Measurements from ENCODE around the gene AUTS2. TPM values are rescaled to one million over a fixed set of nuclear protein-coding genes. Genes with fewer than 3 reads are reported as not detected.

AUTS2 gene
- total RNA-seq, 1 experiment from 2014 or later: 50.0 TPM

GRCh38 chr7:69935107-69935506 lies 336.8 kb downstream of the AUTS2 start:
- CTCF ChIA-PET: no interaction called here

GRCh38 chr7:69937097-69937496 lies 338.8 kb downstream of the AUTS2 start:
- POLR2A ChIA-PET: no interaction called here

More at GRCh38 chr7:69935107-69935506, 336.8 kb downstream of the AUTS2 start:
- no peak overlapping the region for H3K4me3 Mint-ChIP-seq
- H3K36me3 Mint-ChIP-seq: no peaks in the 10 kb centered on the region
- DNase-seq (ENCODE audit: low spot score): no peak
- H3K9me3 Mint-ChIP-seq: no peaks in the 10 kb centered on the region
- peaks cover 2% of the 10 kb centered on the region; the same call in 1 of the 2 replicates for H3K4me1 Mint-ChIP-seq
- ATAC-seq: no peak
- POLR2A ChIA-PET: no interaction called here
- H3K27ac Mint-ChIP-seq: no peak overlapping the region
- 0 out of 2 replicates have a peak, but pooled peaks cover 3% of the 10 kb centered on the region for H3K27me3 Mint-ChIP-seq (ENCODE audit: low read depth)
- TF ChIP-seq TEAD1 (CRISPR knock-in tag; IDR thresholded peaks at IDR 0.05) (no peak), OVOL2 (CRISPR knock-in tag; IDR thresholded peaks at IDR 0.05; ENCODE audit: borderline replicate concordance) (no peak), SMAD3 (CRISPR knock-in tag; IDR thresholded peaks at IDR 0.05; ENCODE audit: borderline replicate concordance) (no peak), ATF3 (CRISPR knock-in tag; conservative IDR thresholded peaks at IDR 0.05) (no peak), ATF1 (CRISPR knock-in tag; IDR thresholded peaks at IDR 0.05) (no peak)

GRCh38 chr7:69939317-69939716 lies 341.0 kb downstream of the AUTS2 start:
- H3K9me3 Mint-ChIP-seq: no peaks in the 10 kb centered on the region
- no peak overlapping the region for H3K27ac Mint-ChIP-seq
- TF ChIP-seq USF1 (CRISPR knock-in tag; IDR thresholded peaks at IDR 0.05) (no peak), ESRRA (CRISPR knock-in tag; IDR thresholded peaks at IDR 0.05; ENCODE audit: borderline replicate concordance) (no peak), NR3C1 (CRISPR knock-in tag; conservative IDR thresholded peaks at IDR 0.05; ENCODE audit: low read depth) (no peak), ERG (CRISPR knock-in tag; IDR thresholded peaks at IDR 0.05) (no peak), TP53 (CRISPR knock-in tag; IDR thresholded peaks at IDR 0.05) (no peak), CBFB (CRISPR knock-in tag; IDR thresholded peaks at IDR 0.05; ENCODE audit: low read depth) (no peak), ZNF317 (CRISPR knock-in tag; IDR thresholded peaks at IDR 0.05; ENCODE audit: borderline replicate concordance, low read depth) (no peak), MYBL2 (CRISPR knock-in tag; IDR thresholded peaks at IDR 0.05) (no peak), ZNF232 (CRISPR knock-in tag; IDR thresholded peaks at IDR 0.05) (no peak), OVOL2 (CRISPR knock-in tag; IDR thresholded peaks at IDR 0.05; ENCODE audit: borderline replicate concordance) (no peak), ATF3 (CRISPR knock-in tag; conservative IDR thresholded peaks at IDR 0.05) (no peak), FOXJ3 (CRISPR knock-in tag; IDR thresholded peaks at IDR 0.05; ENCODE audit: borderline replicate concordance) (no peak), RORB (CRISPR knock-in tag; IDR thresholded peaks at IDR 0.05) (no peak), ZNF416 (CRISPR knock-in tag; IDR thresholded peaks at IDR 0.05) (no peak), HMGXB4 (CRISPR knock-in tag; IDR thresholded peaks at IDR 0.05) (no peak), NFATC4 (CRISPR knock-in tag; IDR thresholded peaks at IDR 0.05) (no peak), JUN (CRISPR knock-in tag; IDR thresholded peaks at IDR 0.05) (no peak)
- H3K36me3 Mint-ChIP-seq: no peaks in the 10 kb centered on the region
- H3K4me3 Mint-ChIP-seq: no peak overlapping the region
- peaks cover 2% of the 10 kb centered on the region; the same call in 1 of the 2 replicates for H3K27me3 Mint-ChIP-seq (ENCODE audit: low read depth)
- DNase-seq (ENCODE audit: low spot score): no peak
- POLR2A ChIA-PET: no interaction called here
- CTCF ChIA-PET: no interaction called here
- peaks cover 3% of the 10 kb centered on the region for H3K4me1 Mint-ChIP-seq
- no peak for ATAC-seq

More at GRCh38 chr7:69937097-69937496, 338.8 kb downstream of the AUTS2 start:
- H3K27ac Mint-ChIP-seq: no peak overlapping the region
- peaks cover 2% of the 10 kb centered on the region; the same call in 1 of the 2 replicates for H3K4me1 Mint-ChIP-seq
- CTCF ChIA-PET: no interaction called here
- ATAC-seq (no peak), DNase-seq (ENCODE audit: low spot score) (no peak)
- no peaks in the 10 kb centered on the region for H3K36me3 Mint-ChIP-seq
- H3K4me3 Mint-ChIP-seq: no peak overlapping the region
- no peaks in the 10 kb centered on the region for H3K9me3 Mint-ChIP-seq
- TF ChIP-seq SOX15 (CRISPR knock-in tag; IDR thresholded peaks at IDR 0.05) (no peak), MAX (CRISPR knock-in tag; IDR thresholded peaks at IDR 0.05) (no peak), TP53 (CRISPR knock-in tag; IDR thresholded peaks at IDR 0.05) (no peak), ZNF317 (CRISPR knock-in tag; IDR thresholded peaks at IDR 0.05; ENCODE audit: borderline replicate concordance, low read depth) (no peak), E2F4 (CRISPR knock-in tag; IDR thresholded peaks at IDR 0.05; ENCODE audit: borderline replicate concordance, low read depth) (no peak), ZMAT4 (CRISPR knock-in tag; IDR thresholded peaks at IDR 0.05) (no peak)
- peaks cover 2% of the 10 kb centered on the region; the same call in 1 of the 2 replicates for H3K27me3 Mint-ChIP-seq (ENCODE audit: low read depth)
